ENCODE measurements around the gene LCE1C.

GRCh38 chr1:152795686-152796085, 10.8 kb downstream of the LCE1C start:
- TF ChIP-seq CTCF (IDR thresholded peaks at IDR 0.05) (no peak), EZH2 (IDR thresholded peaks at IDR 0.05; ENCODE audit: borderline replicate concordance, insufficient read depth, low read depth, low read length, poor library complexity, severe bottlenecking) (no peak)

Data from B cell (primary cell).